ENCODE data around the gene PRKRIP1.

The PRKRIP1 gene

DNA sequence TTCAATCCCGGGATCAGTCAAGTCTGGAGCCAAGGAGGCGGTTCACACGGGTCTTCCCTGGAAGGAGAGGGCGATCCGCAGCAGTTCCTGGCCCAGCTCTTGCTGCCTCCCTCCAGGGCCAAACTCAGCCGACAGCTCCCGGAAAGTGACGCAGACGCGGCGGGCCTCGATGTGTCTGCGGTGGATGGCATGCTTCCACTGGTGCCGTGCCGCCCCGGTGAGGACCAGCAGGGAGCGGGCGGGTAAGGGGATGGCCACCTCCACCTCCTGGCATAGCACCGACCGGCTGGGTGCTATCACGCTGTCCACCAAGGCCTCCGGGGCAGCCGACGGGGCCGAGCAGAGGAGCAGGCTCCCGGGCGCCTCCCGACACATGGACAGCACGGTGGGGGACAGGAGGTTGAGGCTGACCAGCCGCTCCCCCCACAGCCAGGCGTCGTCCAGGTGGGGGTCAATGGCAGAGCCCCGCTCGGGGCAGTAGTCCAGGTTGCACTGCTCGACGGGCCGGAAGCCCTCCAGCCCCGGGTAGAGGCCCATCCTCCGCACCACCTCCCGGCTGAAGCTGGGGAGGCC is 61.3 kb downstream of the PRKRIP1 start:
- in situ Hi-C loops (cut with MboI; ENCODE audit: low sequenced_read_pairs, unreplicated experiment) = no loop called here
- DNase-seq (ENCODE audit: low spot score) = no peak
- TF ChIP-seq, protein P1, sequence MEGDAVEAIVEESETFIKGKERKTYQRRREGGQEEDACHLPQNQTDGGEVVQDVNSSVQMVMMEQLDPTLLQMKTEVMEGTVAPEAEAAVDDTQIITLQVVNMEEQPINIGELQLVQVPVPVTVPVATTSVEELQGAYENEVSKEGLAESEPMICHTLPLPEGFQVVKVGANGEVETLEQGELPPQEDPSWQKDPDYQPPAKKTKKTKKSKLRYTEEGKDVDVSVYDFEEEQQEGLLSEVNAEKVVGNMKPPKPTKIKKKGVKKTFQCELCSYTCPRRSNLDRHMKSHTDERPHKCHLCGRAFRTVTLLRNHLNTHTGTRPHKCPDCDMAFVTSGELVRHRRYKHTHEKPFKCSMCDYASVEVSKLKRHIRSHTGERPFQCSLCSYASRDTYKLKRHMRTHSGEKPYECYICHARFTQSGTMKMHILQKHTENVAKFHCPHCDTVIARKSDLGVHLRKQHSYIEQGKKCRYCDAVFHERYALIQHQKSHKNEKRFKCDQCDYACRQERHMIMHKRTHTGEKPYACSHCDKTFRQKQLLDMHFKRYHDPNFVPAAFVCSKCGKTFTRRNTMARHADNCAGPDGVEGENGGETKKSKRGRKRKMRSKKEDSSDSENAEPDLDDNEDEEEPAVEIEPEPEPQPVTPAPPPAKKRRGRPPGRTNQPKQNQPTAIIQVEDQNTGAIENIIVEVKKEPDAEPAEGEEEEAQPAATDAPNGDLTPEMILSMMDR (IDR thresholded peaks at IDR 0.05; ENCODE audit: borderline replicate concordance, control extremely low read depth, extremely low read depth, insufficient read depth, missing control alignments) = no peak

DNA sequence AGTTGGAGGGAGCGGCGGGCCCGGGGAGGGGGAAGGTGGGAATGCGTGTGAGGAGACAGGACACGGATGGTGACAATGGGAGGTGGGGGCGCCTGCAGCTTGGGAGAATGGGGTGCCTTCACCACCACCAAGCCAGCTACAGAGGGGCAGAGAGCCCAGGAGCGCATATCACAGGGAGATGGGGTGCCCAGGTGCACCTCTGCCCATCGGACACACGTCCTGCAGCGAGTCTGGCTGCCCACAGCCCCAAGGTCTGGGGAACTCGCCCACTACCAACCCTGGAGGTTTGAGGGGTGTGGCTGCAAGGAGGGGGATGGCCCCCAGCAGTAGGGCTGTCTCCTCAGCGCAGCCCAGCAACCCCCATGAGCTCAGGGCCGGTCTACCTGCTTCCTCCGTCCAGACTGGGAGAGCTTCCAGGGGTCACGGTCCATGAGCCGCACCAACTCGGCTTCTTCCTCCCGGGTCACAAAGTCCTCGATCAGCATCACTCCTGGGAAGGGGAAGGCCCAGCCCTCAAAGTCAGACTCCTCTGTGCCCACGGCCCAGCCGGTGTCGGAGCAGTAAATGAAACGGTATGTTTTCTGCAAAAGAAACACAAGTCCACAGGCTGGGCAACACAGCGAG is 63.2 kb downstream of the PRKRIP1 start:
- DNase-seq (ENCODE audit: low spot score) = no peak
- in situ Hi-C loops (cut with MboI; ENCODE audit: low sequenced_read_pairs, unreplicated experiment) = no loop called here
- TF ChIP-seq, protein P1 (IDR thresholded peaks at IDR 0.05; ENCODE audit: borderline replicate concordance, control extremely low read depth, extremely low read depth, insufficient read depth, missing control alignments) = no peak

DNA sequence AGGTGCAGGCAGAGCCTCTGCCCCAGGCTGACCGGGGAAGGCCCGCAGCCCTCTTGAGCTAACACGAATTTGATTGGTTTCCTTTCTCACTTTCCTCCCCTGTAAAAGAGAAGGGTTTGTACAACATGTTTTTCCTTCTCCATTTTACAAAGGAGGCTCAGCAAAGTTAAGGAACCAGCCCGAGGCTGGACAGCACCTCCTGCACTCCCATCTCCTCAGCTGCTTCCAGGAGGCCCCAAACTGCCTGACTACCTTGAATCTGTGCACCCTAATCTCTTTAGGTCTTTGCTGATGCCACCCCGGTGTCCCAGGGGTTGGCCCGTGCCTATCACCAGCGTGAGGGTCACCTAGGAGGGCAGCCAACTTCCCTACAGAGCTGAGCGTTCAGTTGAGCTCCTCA is 64.3 kb downstream of the PRKRIP1 start:
- DNase-seq (ENCODE audit: low spot score) = no peak
- TF ChIP-seq, protein P1 (IDR thresholded peaks at IDR 0.05; ENCODE audit: borderline replicate concordance, control extremely low read depth, extremely low read depth, insufficient read depth, missing control alignments) = no peak
- in situ Hi-C loops (cut with MboI; ENCODE audit: low sequenced_read_pairs, unreplicated experiment) = no loop called here

DNA sequence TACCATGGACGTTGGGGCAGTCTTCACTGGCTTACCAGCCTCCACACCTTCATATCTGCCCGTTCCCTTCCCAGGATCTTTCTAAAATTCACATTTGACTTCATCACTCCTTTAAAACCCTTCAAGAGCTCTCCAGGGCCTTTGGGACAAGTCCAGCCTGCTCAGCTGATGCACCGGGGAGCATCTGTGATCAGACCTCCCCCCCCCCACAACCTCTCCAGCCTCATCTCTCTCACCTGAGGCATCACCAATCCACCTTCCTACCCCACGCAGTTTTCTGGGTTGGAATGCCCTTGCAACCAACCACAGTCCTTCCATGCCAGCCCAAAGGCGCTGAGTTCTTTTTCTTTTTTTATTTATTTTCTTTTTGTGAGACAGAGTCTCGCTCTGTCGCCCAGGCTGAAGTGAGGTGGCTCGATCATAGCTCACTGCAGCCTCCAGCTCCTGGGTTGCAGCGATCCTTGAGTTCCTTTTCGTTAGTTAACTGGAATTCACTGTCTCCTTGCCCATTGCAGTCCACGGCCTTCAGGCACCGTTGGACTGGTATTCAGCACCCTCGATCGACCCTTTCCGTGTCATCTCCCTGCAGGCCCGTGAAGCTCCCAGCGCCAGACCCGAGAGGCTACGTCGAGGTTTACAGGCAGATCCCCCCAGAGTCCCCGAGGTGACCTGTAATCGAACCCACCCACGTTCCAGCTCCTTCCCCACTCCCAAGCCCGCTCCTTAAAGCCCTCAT is 67.8 kb downstream of the PRKRIP1 start:
- in situ Hi-C loops (cut with MboI; ENCODE audit: low sequenced_read_pairs, unreplicated experiment) = no loop called here
- no peak for DNase-seq (ENCODE audit: low spot score)
- TF ChIP-seq, protein P1 (IDR thresholded peaks at IDR 0.05; ENCODE audit: borderline replicate concordance, control extremely low read depth, extremely low read depth, insufficient read depth, missing control alignments) = no peak

DNA sequence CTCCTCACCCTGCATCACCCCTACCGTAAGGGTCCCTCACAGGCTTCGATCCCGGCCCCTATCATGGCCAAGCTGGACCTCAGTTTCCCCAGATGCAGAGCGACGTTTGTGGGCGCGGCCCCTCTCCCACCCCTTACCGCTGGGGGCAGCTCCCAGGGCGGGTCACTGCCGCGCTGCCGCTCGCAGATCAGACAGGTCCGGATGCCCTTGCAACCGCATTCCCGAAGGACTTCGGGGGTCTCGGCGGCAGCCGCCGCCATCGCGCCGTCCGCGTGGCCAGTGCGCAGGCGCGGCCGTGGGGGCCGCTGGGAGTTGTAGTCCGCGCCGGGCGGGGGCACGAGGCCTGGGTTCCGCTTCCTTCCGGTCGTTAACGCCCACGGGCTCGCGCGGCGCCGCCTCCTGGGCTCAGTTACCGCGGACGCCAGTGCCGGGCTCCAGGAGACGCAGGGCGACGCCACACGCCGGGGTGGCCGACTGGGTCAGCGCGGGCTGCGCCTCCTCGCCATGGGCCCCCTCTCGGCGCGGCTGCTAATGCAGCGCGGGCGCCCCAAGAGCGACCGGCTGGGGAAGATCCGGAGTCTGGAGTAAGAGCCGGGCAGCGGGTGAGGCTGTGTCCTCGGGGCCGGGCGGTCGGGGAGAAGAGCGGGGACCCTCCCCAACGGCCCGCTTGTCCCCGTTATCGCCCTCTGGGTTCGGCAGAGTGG is 68.6 kb downstream of the PRKRIP1 start, which contains the start of the genes ALKBH4 and LRWD1:
Gene ALKBH4, minus strand, starts transcription at position 287 of the 704 bp plus-strand sequence. Its CDS starts 27 bp downstream, at position 260.
Gene LRWD1, plus strand, starts transcription at position 408 of the 704 bp plus-strand sequence. Its CDS starts 97 bp downstream, at position 505.
- DNase-seq (ENCODE audit: low spot score) = peak; percentile 100
- in situ Hi-C loops (cut with MboI; ENCODE audit: low sequenced_read_pairs, unreplicated experiment) = loop anchor here (5.0 kb wide), 1 partner anchor 52 kb away; no protein-coding TSS in a partner anchor
- TF ChIP-seq, protein P1 (IDR thresholded peaks at IDR 0.05; ENCODE audit: borderline replicate concordance, control extremely low read depth, extremely low read depth, insufficient read depth, missing control alignments) = no peak

DNA sequence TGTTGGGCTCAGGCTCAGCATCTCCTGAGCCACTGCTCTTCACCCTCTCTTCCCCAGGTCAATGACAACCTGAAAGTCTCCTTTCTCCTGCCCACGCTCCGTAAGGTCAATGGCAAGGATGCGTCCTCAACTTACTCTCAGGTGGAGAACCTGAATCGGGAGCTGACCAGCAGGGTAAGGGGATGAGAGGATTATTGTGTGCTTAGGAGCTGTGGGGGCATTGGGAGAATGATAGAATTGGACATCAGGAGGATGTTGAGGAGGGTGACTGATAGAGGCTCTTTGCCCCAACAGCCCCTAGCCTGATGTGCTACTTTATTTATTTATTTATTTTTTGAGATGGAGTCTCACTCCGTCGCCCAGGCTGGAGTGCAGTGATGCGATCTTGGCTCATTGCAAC is 69.9 kb downstream of the PRKRIP1 start:
- in situ Hi-C loops (cut with MboI; ENCODE audit: low sequenced_read_pairs, unreplicated experiment) = loop anchor here (5.0 kb wide), 1 partner anchor 54 kb away; no protein-coding TSS in a partner anchor
- TF ChIP-seq, protein P1 (IDR thresholded peaks at IDR 0.05; ENCODE audit: borderline replicate concordance, control extremely low read depth, extremely low read depth, insufficient read depth, missing control alignments) = no peak

More for the DNA sequence above, 69.9 kb downstream of the PRKRIP1 start:
- DNase-seq (ENCODE audit: low spot score) = no peak
